ENCODE results near the gene IL17RA.

IL17RA gene

DNA sequence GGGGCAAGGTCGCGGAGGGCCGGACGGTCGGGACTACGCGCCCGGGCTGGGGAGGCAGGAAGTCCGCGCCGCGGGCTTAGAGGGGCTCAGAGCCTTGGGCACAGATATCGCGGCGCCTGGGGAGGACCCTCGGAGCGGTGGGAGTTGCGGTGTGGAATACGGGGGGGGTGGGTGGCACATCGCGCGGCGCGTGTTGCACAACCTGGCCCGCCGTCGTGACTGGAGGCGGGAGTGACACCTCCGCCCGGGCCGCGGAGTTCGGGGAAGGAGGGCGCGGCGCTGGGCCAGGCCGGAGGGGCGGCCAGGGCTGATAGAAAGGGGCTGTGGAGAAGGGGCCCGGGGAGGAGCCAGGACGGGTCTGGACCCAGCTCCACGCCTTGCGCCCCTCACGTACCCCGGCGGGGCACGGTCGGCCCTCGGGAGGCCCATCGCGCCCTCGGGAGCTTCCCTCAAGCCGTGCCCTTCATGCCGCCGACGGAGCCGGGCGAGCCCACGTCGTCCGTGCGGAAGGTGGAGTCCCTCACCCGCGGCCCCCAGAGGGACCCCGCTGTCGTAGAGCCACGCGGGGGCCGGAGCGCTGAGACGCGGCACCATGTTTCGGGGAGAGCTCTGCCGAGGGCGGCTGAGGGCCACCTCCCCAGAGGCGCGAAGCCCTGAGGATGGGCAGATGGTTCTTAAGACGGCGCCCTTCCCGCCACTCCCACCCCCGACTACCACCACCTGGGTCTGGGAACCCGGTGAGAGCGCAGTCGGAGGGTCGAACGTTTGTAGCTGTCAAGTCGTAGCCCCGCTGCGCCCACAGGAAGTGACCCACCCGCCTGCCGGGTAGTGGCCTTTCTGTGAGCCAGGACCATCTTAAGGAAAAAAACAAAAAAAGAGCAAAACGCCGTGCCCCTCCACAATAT, 729 bp downstream of the IL17RA start:
- no peak for DNase-seq

DNA sequence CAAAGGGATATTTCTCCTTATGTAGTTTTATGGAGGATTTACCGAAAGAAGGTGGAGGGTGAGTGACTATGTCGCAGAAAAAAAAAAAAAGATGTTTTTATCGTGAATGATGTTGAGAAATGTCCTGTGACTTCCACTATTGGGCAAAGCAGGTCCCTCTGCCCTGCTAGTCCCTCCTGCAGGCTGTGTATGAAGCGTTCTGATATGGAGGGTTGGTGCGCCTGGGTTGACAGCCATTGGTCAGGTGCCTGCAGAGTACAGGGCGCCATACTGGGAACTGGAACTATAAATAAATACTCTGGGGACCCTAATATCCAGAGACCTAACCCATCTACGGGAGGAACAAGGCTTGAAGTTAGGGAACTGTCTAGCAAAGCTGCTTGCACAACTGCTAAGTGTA, 1.5 kb downstream of the IL17RA start:
- DNase-seq, result no peak

DNA sequence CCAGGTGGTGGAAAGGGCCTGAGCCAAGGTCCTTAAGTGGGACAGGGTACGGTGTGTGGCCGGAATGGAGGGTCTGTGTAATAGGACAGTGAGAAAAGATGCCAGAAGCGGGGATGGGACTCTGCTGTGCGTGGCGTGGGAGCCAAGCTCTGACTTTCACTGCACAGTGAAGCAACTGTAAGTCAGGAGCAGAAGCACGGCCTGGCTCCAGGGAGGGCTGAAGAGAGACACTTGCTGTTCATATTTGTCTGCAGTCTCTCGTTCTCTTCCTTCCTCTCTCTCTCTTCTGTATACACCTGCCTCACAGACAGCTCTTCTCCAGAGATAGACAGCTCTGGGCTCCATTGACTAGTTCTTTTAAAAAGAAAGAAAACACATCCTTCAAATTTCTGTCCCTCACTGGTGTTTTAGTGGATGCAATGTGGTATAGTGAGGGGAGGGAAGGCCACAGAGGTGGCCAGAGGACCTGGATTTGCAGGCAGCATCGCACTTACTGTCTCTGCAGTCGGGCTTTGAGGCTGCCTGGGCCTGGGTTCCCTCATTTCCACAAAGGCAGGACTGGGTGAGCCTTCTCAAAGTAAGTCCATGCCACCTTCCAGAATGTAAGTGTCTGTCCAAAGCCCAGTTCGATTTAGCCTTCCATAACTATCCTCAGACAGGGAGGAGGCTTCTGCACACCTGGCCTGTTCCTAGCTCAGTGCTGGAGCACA, 2.1 kb downstream of the IL17RA start:
- no peak for DNase-seq

DNA sequence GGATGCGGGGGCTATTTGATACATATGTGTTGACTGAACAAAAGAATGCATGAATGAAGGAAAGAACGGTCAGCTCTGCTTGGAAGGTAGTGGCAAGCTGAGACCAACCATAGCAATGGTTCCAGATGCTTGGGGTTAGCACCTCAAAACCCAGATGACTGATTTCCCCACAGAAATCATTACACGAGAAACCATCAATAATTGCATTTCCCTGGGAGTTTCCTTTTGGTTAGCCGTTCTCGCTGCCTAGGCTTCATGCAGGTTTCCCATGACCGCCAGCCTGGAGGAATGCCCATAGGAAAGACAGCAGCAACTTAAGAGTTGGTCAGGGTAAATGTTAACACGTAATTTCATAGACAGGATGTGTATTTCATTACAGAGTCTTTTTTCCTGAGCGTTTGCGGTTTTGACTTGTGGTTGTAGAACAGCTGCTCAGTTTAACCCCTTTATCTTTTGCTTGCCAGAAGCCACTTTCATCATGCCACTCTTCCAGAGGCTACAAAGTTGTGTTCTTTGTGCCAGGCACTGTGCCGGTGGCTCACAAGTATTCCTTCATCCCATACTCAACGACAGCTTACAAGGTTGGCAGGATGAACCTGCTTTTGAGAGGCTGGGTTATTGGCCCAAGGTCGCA, 2.8 kb downstream of the IL17RA start:
- no peak for DNase-seq

DNA sequence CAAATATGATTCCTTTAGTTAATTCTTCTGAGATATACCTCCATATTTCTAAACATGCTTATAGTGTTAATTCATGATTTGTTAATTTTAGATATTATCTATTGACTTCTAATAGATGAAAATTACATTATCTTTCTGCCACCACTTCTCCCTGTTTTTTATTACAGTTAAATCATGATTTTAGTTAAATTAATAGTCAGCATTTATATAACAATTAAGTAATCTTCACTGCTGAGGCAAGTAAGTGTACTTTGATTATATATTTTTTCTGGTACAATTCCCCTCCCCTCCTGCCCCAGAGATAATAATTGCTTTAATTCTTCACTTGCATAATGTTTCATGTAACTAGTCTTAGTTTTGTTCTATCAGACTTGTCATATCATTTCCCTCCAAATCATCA, 5.8 kb downstream of the IL17RA start:
- DNase-seq, result no peak

DNA sequence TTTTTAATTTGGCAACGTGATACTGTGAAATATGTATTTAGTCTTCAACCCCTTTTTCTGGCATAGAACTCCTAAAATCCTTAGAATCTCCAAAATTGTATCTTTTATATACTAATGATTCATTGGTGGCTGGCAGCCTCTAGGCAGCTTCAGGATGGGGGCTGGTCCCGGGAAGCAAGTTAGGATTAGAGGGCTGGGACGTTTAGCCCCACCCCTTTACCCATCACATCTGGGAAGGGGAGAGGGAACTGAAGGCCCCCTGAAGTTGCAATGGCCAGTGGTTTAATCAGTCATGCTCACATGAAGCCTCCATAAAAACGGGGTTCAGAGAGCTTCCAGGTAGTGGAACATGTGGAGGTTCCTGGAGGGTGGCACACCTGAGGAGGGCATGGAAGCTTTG, 7.1 kb downstream of the IL17RA start:
- DNase-seq, result no peak

DNA sequence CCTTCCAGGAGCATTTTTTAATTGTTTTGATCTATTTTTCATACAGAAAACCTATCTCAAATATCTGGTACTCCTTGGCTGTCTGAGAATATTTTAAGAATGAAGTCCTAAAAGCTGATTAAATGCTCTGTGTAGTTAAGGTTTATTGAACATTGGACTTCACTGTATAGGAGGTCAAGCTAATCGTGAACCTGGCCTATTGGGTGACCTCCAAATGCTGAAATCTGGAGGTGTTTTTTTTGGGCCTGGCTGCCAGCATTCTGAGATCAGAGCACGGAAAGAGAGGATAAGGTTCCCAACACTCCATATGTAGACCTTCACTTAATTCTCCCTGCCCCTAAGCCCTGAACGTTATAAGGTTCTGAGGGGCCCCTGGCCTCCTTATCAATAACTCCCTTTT, 8.3 kb downstream of the IL17RA start:
- no peak for DNase-seq

DNA sequence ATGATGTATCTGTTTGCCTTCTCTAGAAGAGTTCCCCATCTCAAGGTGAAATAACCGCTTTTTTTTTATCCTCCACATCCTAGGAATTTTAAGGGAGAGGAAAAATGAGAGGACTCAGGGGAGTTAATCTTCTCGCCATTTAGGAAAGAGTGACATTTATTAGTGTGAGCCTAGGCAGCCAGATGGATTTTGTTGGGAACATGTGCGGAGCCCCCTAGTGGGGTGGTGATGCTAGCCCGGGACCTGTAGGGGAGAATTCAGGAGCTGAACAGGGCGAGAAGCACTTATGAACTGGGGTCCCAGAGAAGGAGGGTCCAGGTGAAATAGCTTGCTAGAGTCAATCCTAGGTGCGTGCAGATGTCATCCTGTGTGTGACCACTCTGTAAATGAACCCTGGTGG, 10.7 kb downstream of the IL17RA start:
- DNase-seq, result no peak

DNA sequence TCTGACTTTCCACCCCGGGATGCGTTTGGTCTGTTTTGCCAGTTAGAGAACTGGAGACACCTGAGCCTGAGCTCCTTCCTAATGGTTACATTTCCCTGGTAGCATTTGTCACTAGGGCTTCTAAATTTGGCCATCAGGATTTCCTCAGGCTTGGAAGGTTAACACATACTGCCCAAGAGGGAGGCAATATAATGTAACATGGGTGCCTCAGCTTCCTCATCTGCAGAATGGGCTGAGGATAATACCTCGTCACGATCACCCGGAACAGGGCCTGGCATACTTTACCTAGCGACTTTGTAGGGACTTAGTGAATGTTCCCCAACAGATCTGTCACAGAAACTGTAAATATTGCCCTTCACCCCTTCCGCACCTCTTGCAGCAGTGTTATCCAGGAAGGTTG, 11.3 kb downstream of the IL17RA start:
- DNase-seq, result no peak

DNA sequence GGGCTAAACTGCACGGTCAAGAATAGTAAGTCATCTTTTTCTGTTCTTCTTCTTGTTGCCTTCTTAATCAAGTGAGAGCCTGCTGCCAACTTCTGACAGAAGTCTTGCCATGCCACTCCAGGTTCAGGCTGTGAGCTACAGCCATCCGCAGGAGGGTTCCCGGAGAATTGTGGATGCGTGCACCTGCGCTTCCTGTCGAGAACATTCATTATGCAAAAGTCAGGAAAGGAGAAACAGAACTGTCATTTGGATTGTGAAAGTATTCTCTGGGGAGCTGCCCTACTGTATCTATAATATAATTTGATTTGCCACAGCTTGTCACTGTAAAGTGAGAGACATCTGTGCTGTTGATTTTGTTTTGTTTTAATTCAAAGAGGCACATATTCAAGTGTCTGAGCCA, 12.3 kb downstream of the IL17RA start:
- DNase-seq, result no peak

DNA sequence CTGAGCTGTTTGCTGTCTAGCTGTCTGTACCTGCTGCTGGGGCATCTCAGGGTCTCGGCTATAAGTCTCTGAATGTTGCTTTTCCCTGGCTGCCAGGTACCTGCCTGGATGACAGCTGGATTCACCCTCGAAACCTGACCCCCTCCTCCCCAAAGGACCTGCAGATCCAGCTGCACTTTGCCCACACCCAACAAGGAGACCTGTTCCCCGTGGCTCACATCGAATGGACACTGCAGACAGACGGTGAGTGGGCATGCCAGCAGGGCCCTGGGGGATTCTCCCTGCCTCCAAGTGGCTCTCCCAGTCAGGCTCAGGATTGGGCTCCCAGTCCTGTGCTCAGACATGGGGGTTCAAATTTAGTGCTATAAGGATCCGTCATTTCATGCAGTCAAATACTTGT, 12.9 kb downstream of the IL17RA start:
- DNase-seq, result no peak

DNA sequence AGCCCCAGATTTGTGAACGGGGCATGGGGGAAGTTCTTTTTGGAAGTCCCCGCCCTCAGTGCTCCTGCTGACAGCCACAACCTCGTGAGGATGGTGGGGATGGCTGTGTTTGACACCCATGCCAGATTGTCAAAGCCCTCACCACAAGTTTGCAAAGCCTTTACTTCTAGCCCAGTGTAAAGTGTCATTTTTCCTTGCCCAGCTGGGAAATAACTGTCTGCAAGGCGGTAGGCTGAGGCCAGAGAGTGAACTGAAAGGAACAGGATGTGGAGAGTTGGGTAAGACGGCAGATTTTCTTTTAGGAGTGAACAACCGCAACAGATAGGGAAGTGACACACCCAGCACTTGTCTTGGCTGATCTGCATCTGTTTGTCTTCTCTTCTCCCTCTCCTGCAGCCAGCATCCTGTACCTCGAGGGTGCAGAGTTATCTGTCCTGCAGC, 13.6 kb downstream of the IL17RA start:
- DNase-seq, result no peak

DNA sequence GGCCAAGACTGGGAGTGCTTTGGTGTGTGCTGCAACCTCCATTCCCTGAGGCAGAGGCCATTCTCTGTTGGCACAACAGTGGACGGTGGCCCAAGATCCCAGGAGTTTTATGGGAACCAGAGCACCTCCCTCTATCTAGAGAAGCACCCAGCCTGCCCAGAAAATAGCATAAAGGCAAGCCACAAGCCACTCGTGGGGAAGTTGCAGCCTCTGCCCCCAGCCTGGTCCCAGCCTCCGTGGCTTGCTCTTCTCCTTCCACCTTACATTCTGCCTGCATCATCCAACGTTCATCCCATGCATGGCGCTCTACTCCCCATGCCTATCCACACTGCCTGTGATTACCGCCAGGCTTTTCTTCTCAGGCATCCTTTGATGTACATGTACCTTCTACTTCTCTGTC, 15.8 kb downstream of the IL17RA start:
- DNase-seq, result no peak

DNA sequence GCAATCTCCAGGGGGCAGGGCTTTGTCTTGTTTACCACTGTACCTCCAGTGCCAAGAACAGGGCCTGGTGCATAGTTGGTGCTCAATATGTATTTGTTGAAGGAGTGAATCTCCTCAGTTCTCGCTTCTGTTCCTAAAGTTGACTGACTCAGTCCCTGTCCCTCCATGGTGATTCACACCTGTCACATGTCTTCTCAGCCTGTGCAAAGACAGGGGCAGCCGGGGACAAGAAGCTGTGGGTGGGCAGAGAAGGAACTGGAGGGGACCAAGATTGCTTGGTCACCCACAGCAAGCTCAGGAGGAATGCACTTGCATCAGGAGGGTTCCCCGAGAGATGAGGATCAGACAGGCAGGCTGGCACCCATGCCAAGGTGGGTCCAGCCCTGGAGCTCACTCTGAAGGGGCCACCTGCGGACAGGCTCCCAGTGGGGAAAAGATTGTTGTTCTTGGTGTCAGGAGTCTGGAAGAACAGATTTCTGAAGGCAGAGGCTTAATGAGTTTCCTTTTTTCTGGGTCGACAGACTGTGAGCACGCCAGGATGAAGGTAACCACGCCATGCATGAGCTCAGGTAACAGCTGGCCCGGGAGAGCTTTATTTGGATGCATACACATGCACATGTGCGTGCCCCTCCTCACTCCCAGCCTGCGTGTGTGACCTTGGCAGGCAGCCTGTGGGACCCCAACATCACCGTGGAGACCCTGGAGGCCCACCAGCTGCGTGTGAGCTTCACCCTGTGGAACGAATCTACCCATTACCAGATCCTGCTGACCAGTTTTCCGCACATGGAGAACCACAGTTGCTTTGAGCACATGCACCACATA, 16.9 kb downstream of the IL17RA start:
- DNase-seq, result no peak

DNA sequence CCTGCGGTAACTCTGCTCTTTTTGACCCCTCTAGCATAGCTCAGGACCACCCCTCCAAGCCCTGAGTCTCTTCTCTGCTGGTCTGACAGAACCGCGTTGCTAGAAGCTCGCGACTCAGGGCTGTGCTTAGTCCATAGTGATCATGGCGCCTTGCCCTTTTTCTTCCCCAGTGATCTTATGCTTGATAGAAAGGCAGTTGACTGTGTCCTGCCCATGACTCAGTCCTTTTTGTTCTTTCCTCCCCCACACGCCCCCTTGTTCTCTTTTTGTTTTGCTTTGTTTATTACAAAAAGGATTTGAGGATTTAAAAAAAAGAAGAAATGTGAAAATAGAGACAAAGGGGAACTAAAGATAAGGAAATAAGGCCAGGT, 17.5 kb downstream of the IL17RA start:
- DNase-seq, result no peak

DNA sequence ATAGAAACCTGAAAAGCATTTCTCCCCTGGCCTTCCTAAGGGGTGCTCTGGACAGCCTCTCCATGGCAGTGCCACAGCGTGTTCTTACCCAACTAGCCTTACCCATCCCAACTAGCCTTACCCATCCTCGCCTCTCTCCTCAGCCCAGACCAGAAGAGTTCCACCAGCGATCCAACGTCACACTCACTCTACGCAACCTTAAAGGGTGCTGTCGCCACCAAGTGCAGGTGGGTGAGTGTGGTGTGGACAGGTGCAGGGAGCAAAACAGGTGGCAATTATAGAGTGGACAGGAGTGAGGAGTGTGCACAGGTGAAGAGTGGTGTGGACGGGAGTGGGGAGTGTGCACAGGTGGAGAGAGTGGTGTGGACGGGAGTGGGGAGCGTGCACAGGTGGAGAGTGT, 18.6 kb downstream of the IL17RA start:
- DNase-seq, result no peak

DNA sequence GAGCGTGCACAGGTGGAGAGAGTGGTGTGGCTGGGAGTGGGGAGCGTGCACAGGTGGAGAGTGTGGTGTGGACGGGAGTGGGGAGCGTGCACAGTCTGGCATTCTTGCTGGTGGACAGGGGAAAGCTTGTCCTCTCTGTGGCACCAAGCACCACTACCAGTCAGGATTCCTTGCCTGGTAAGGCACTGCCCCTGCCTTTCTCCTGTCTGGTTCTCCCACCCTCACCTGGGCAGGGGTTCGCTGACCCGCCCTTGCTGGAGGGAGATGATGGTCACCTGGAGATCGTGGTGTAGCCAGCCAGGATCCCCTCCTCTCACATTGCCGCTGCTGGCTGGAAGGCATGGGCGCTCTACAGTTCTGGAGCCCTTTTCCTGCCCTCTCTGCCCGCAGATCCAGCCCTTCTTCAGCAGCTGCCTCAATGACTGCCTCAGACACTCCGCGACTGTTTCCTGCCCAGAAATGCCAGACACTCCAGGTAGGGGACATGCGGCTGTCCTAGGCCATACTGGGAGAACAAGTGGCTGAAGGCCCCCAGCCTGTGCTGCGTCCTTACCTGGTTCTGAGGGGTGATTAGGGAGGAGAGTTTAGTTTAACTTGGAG, 19.6 kb downstream of the IL17RA start:
- no peak for DNase-seq

DNA sequence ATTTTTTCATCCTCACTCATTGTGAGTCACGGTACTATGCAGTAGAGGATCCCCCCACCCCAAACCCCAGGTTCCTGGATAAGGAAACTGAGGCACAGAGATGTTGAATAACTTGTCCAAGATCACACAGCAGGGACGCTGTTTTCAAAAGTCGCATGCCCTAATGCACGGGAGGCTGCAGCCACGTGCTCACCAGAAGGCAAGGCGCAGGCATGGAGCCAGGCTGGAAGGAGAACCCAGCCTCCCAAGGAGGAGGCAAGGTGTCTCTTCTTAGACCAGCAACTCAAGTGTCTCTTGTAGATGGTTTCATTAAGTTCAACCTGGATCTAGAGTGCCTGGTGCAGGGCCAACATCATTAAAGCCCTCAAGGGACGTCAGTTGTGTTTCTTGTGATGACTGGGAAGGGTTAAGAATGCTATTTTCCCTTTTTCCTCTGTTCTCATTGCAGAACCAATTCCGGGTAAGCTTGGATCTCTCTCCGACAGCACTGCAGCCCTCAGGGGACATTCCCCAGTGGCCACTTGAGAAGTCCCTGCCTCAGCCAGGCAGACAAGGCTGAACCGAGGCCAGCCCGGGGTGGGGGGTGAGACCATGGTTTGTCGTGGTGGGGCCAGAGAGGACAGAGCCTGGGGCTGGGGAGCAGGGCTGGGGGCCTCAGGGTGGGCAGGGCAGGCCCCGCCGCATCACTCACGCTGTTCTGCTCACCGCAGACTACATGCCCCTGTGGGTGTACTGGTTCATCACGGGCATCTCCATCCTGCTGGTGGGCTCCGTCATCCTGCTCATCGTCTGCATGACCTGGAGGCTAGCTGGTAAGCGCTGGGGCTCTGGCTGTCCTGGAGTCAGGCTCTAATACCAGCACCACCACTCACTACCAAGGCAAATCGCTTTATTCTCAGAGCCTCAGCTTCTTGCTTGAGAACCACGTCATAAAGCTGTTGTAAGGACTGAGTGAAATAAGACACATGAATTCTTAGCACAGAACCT, 20.6 kb downstream of the IL17RA start:
- DNase-seq, result no peak

DNA sequence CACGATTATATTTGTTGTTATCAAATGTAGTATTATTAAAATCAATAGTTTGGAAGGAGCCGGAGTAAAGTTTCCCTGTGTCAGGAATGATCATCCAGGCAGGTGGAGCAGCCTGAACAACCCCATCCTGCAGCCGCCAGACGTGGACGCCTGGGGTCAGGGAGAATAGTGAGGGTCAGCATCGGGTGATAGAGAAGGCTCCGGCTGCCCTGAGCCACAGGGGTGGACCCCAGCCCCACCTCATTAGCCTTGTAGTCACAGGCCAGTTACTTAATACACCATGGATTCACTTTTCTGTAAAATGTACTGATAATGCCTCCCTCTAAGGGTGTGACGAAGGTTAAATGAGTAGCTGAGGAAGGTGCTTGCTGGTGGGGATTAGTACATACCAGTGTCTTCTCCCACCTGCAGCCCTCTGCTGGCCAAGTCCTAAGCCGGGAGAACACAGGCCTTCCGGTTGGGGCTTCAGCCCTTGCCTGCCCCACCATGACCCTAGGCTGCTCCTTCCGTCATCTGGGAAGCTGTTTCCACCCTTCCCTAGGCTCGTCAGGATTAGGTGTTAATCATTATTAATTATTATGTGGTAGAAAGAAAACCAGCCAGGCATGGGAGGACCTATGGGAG, 21.5 kb downstream of the IL17RA start:
- DNase-seq, result no peak

DNA sequence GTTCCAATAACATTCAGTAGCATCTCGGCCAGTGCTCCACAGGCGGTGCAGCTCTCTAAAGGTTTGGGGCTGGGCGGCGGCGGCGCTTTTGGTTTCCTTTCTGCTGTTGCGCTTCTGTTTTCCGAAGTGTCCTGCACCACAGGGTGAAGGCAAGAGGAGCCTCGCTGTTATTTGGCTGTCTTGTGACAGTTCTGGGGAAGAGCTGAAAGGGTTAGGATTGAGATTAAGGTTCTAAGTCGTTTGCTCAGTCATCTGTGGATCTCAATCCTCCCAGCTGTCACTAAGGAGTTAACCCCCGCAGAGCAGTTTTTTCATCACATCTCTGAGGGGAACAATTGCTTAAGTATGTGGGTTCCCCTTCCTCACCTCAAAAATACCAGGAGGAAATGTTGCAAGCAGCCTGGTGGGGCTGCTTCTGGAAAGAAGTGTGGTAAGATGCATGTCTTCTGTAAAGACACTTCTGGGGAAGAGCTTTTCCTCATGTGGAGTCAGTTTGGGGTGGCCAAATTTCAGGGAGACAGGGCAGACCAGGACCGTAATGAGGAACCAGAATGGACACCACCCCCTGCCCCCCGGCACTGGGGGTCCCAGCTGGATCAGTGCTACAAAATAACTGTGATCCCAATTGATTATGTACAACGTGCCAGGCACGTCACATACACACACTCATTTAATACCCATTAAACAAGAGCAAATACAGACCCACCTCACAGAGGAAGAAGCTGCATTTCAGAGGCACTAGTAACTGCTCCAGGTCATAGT, 22.2 kb downstream of the IL17RA start:
- no peak for DNase-seq
